Suppressor macrophage (primary cell): ENCODE results near the gene SUGCT.
"Not testable (repeated sequence)": the region's sequence is repeated elsewhere in the genome, so short reads cannot be mapped to it uniquely, and the experiment has no call there.

Source experiments
- DNase-seq, 4 experiments: peaks; one replicate each; pipeline ENCODE4 v3.0.0-alpha.2; 2020 to 2022
- total RNA-seq, 17 experiments: gene quantifications; one replicate each; lab custom pipeline; 2026; ENCODE audit warnings: mixed read lengths in 6 of 17, inconsistent platforms in 3 of 17; lab: John Stamatoyannopoulos, UW

SUGCT gene
- 0 to 1.9 (median 0.10) reads per million in 17 experiments for total RNA-seq

DNA sequence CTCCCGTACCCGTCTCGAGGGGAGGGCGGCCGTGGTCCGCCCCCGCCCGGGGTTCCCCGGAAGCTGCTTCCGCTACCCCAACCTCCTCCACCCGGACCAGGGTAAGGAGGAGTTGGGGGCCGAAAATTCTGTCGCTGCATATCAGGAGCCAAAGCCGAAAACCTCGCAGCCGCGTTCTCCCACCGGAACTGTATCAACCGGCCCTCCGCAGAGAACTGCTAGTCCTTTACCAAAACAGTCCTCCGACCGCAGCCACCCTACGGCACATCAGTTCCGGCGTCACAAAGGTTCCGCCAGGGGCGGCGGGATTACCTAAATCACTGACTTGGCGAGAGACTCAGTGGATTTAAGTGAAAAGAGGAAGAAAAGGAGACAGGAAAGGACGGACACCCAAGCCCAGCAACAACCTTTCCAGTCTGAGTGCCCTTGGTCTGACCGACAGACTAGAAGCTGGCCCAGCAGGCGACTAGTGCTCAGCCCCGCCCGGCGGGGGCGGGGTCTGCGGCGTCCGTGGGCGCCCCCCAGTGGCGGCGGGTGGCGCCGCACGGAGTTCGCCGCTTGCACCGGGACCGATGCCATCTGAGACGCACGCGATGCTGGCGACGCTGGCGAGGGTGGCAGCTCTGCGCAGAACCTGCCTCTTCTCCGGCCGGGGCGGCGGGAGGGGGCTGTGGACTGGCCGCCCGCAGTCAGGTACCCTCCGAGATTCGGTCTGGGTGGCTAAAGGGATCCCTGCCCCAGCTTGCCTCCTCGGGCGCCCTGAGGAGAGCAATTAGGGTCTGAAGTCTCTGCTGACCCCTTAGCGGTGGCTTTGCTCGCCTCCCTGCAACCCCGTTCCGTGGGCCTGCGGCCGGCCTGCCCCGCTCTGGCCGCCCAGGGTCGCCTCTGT is at the start of gene SUGCT, which contains the start of gene MPLKIP:
SUGCT (plus strand) TSS at position 578 of the 889 bp plus-strand sequence.
MPLKIP (minus strand) TSS at position 195 of the 889 bp plus-strand sequence; CDS start at position 140, 55 bp downstream.
- DNase-seq = peak; percentile 91 to 97 (median 95)

DNA sequence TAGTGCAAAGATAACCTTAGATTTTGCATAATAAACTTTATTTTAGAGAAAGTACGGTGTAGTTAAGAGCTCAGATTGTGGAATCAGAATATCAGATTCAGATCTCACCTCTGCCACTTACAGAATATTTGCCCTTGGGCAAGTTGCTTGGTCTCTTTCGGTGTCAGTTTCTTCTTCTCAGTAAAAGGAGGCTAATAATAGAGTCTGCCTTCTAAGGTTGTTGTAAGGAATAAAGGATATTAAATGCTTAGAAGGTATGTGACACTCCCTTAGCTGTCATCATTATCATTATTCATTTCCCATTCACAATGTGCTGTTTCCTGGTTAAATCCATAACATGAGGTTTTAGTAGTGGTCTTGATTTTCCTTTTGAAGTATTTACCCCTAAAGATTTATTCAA is 42.6 kb upstream of the SUGCT start:
- DNase-seq = no peak

DNA sequence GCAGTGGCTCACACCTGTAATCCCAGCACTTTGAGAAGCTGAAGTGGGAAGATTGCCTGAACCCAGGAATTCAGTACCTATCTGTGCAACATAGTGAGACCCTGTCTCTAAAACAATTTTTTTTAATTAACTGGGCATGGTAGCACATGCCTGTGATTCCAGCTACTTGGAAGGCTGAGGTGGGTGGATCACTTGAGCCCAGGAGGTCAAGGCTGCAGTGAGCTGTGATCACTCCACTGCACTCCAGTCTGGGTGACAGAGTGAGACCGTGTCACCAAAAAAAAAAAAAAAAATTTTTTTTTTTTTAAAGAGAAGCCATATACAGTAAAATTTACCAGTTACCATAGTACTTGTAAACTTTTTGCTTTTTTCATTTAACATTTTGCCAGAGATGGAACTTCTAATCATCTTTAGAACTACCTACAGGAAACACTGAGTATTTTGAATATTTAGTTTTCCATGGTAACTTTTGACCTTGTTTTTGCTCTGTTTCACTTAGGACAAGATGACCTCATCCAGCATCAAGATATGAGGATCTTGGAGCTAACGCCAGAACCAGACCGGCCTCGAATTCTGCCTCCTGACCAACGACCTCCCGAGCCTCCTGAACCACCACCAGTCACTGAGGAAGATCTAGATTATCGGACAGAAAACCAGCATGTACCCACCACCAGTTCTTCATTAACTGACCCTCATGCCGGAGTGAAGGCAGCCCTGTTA is 41.0 kb upstream of the SUGCT start:
- DNase-seq = no peak

DNA sequence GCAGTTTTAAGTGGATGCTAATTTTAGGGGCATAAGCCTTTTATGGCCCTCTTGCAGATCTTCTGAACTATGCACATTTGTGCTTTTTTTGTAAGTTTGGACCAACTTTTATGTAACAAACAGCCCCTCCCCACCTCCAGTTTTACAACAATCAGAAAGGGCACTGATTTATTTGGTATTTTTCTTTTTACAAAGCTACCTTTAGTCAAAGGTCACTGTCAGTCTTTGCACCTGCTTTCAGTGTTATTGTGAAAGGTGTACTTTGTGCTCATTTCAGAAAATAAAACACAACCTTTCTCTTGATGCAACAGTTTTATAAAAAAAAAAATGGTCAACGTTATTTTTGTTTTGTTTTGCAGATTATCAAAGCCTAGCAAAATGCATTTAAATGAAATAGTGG is 39.6 kb upstream of the SUGCT start:
- no peak for DNase-seq

DNA sequence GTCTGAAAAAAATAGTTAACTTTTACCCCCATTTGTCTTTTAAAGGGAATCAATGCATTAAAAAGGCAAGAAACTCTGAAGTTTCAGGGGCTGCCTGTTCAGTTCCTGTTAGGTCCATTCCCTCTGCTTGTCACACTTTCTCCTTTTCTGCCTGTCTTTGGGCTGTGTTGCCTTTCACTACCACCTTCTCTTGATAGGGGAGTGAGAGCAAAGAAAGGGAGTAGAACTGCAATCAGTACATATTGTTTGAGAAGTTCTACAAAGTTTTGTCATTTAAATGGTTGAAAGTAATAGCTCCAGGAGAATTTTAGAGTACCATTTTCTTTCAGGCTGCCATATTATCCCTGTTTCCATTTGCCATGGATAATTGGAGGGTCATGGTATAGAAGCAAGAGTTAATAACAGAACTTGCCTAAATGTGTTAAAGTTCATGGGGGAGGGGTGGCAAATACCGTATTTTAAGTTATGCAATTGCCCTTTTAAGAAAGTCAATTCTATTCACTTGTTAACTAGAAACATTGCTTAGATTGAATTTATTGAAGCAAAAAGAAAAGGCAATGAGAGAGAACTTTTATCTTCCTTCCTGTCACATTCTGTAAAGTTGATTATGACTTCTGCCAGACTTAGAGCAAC is 39.0 kb upstream of the SUGCT start:
- no peak for DNase-seq

DNA sequence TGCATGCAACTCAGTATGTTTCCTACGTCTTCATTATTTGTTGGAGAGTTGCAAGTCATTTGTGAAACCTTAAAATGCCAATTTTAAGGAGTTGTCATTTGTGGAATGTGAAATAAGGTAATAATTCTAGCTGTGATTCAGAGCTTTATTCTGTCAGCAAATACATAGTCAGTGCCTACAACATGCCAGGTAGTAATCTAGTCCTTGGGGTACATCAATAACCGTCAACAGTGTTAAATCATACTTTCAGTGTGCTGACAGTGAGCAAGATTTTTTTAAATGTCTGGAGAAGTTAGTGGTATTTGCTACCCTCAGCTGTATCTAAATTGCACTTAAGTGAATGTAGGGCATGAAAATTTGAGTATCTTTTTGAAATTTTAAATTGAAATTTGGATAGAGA is 37.1 kb upstream of the SUGCT start:
- no peak for DNase-seq

DNA sequence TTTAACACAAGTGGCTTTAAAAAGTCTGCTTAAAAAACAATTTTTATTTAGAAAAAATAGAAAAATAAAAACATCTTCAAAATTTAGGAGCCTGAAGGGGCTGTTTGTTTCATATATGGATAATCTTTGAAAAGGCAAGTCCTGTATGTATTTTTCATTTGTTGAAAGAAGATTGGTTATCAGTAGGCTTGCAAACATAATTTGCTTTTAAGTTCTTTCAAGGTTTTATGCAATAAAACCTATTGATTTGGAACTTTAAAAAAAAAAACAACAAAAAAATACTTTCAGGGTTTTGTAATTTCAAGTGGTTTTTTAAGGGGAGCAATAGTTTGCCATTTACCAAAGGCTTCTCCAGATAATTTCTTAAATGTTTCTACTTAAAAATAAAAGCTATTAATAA is 36.0 kb upstream of the SUGCT start:
- DNase-seq = no peak

DNA sequence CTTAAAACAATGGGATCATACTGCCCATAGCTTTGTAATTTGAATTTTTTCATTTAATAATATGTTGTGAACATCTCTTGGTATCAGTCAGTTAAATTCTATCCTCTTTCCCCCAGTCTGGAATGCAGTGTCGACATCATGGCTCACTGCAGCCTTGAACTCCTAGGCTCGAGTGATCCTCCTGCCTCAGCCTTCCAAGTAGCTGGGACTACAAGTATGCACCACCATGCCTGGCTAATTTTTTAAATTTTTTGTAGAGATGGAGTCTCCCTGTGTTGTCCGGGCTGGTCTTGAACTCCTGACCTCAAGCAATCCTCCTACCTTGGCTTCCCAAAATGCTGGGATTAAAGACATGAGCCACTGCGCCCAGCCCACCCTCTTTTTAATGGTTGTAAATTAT is 35.0 kb upstream of the SUGCT start:
- no peak for DNase-seq

DNA sequence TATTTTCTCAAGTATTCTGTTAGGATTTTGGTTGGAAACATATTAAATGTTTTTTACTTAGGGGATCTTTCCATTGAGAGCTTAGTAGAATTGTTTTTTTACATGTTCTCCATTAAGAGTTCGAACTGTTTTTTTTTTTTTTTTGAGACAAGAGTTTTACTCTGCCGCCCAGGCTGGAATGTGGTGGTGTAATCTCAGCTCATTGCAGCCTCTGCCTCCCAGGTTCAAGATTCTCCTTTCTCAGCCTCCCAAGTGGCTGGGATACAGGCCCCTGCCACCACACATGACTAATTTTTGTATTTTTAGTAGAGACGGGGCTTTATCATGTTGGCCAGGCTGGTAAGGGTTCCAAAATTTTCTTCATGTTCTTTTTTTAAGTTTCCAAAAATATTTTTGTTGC is 33.6 kb upstream of the SUGCT start:
- DNase-seq = no peak

DNA sequence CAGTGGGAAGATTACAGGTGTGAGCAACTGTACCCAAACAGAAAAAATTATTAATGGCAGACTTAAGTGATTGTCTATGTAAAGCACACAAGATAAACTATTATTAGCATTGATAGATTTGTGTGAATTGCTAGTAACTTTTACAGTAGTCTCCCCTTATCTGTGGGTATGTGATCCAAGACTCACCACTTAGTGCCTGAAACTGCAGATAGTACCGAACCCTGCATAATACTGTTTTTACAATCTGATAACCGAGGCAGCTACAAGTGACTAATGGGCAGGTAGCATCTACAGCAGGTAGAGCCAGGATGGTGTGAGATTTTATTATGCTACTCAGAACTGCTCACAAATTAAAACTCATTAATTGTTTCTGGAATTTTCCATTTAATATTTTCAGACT is 31.9 kb upstream of the SUGCT start:
- no peak for DNase-seq

DNA sequence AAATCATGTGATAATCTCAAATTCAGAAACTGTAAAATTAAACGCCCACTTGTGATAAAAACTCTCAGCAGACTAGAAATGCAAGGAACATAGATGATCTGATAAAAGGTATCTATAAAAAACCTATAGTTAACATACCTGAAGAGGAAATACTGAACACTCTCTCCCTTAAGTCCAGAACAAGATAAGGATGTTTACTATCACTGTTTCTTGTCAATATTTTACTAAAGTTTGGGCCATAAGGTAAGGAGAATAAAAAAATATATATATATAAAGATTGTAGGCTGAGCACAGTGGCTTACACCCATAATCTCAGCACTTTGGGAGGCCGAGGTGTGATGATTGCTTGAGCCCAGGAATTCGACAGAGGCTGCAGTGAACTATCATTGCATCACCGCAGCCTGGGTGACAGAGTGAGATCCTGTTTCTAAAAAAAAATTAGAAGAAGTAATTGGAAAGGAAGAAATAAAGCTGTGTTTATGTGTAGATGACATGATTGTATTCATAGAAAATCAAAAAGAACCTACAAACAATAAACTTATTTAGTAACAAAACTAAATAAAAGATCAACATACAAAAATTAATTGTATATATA is 28.8 kb upstream of the SUGCT start:
- peak; percentile 35 to 56 (median 47) for DNase-seq

DNA sequence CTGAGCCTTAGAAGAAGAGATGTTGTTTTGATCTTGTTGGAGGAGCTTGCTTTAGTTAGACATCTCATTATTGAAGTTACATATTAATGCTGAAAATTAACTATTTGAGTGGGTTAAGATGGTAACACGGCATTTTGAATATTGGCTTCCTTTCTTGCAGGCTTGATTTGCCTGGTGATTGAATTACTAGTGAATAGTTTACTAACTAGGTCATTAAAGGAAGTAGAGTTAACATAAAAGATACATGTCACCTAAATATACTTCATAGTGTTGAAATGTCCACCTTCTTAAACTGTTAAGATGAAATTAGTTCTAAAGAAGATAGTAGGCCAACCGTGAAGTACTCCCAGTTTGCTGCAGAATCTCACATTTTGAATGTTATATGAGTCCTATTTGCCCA is 18.9 kb upstream of the SUGCT start:
- no peak for DNase-seq

DNA sequence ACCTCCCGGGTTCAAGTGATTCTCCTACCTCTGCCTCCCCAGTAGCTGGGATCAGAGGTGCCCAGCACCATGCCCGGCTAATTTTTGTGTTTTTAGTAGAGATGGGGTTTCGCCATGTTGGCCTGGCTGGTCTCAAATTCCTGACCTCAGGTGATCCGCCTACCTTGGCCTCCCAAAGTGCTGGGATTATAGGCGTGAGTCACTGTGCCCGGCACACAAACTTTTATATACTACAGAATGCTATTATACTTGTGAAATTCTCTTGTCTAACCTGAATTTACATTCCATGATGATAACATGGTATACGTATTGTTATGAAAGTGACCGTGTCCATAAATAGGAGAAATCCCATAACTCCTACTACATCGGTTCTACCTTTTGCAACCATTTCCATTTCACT is 17.6 kb upstream of the SUGCT start:
- DNase-seq = not testable (repeated sequence)

DNA sequence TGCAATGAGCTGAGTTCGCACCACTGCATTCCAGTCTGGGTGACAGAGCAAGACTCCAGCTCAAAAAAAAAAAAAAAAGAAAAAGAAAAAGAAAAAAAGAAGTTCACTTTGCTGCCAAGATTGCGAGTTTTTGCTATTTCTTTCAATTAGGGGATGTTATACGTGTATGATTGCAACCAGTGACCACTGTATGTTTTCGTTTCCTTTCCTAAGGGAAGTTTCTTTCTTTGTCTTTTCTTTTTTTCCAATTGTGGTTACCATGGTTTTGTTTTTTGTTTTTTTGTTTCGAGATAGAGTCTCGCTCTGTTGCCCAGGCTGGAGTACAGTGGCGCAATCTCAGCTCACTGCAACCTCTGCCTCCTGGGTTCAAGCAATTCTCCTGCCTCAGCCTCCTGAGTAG is 16.6 kb upstream of the SUGCT start:
- DNase-seq = peak in 1 of 4 experiments; percentile 4

DNA sequence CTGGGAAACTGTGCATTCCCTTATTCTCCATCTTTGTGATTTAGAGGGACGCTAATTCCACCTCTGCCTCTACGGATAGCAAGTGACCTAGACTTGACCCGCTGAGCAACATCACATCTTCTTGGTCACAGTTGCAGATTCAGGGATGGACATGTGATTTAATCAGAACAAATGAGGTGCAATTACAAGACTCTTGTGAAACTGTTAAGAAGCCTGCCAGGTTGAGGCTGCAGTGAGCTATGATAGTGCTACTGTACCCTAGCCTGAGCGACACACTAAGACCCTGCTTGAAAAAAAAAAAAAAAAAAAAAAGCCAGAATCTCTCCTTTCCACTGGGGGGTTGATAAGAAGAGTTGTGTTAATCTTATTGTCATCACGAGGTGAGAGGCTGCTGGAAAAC is 14.8 kb upstream of the SUGCT start:
- no peak for DNase-seq

DNA sequence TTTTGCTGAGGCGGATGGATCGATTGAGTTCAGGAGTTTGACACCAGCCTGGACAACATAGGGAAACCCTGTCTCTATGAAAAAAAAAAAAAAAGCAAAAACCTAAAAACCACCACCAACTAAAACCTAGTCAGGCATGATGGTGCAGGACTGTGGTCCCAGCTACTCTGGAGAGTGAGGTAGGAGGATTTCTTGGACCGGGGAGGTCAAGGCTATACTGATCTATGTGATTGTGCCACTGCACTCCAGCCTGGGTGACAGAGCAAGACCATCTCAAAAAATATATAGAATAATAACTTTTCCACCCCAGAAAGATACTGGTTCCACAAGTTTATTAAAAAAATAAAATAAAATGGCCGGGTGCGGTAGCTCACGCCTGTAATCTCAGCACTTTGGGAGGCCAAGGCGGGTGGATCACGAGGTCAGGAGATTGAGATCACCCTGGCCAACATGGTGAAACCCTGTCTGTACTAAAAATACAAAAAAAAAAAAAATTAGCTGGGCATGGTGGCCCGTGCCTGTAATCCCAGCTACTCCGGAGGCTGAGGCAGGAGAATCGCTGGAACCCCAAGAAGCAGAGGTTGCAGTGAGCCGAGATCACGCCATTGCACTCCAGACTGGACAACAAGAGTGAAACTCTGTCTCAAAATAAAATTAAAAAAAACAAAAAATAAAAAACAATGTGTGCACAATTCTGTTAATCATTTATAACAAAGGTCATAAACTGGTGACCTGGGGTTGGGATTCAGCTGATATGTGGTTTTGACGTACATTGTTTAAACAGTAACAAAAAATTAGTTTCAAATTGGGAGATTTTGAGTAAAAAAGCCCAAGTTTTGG is 12.5 kb upstream of the SUGCT start:
- DNase-seq = not testable (repeated sequence)

DNA sequence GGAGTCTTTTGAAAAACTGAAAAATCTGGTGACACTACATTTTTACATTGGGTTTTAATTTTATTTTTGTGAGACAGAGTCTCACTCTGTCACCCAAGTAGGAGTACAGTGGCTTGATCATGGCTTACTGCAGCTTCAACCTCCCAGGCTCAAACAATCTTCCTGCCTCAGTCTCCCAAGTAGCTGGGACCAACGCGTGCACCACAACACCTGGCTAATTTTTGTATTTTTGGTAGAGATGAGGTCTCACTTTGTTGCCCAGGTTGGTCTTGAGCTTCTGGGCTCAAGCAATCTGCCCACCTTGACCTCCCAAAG is 11.9 kb upstream of the SUGCT start:
- no peak for DNase-seq

DNA sequence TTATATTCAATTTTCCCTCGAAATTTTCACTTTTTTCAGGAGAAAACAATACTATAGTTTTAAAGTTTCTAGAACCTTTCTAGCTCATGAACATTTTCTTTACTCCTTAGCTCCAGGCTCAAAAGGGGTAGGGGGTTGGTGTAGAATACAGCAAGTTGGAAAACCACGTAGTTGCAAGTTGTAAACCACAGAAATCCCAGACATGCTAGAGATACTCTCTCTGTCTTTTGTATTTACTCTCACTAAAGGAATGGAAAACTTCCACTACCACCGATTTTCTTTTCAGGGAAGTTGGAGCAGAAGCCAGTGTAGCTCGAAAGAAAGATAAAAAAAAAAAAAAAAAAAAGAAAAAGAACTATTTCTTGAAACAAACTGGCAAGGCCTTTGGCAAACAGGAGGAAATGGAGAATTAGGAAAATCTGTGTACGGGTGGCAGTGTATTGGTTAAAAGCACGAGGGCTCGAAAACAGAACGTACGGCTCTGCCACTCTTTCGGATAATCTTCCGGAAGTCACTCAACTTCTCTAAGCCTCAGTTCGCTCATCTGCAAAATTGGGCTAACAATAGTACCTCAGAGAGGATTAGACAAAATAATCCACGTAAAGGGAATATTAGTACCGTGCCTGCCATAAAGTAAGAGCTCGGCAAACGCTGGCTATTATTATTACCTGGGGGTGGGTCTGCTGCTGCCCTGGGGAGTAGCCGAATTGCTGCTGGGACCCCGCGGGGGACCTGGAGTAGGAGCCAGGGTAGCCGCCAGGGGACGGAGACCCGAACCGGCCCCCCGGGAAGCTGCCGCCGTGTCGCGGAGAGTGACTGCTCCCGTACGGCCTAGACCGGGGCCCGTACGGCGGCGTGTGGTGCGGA is 1.0 kb upstream of the SUGCT start:
- DNase-seq = peak; percentile 43 to 61 (median 56)

DNA sequence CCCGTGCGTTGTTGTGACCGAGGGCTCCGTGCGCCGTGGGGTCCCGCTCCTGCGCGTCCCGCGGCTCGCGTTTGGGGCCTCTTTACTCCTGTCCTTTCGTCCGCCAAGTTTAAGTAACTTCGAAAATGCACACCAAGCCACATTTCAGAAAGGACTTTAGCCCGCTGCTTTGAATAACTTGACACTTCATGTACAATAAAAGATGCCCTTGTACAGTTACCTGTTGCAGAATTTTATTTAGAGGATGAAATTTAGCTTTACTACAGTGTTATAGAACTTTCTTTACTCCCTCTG is 459 bp downstream of the SUGCT start:
- DNase-seq = no peak

DNA sequence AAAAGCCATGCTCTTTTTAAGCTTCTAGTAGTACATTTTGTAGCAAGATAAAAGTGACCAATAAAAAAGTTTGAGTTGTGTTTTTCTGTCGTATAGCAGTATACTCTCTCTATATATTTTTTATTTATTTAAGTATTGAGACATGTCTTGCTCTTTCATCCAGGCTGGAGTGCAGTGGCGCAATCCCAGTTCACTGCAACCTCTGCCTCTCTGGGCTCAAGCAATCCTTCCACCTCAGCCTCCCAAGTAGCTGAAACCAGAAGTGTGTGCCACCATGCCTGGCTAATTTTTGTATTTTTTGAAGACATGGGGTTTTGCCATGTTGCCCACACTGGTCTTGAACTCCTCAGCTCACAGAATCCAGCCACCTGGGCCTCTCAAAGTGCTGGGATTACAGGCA is 2.8 kb downstream of the SUGCT start:
- DNase-seq = no peak

DNA sequence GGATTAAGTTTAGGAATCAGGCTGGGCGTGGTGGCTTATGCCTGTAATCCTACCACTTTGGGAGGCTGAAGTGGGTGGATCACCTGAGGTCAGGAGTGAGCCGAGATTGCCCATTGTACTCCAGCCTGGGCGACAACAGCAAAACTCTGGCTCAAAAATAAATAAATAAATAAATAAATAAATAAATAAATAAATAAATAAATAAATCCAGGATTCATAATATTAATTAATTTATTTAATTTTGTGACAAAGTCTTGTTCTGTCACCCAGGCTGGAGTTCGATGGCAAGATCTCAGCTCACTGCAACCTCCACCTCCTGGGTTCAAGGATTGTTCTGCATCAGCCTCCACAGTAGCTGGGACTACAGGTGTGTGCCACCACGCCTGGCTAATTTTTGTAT is 4.2 kb downstream of the SUGCT start:
- DNase-seq = no peak
